Central memory CD4-positive, alpha-beta T cell (primary cell): ENCODE data around the gene ZNF581.

ENCODE experiments used
- DNase-seq: peaks from one replicate; pipeline ENCODE4 v3.0.0; 2022

ZNF581 gene

GRCh38 chr19:55611983-55612645 lies 31.3 kb upstream of the ZNF581 start:
- DNase-seq = no peak

- DNase-seq = no peak
Observed at GRCh38 chr19:55613396-55613795, 30.1 kb upstream of the ZNF581 start.

- no peak for DNase-seq
Observed at GRCh38 chr19:55613930-55614710, 29.3 kb upstream of the ZNF581 start.

GRCh38 chr19:55614711-55615542 lies 28.5 kb upstream of the ZNF581 start:
- DNase-seq = no peak

DNA sequence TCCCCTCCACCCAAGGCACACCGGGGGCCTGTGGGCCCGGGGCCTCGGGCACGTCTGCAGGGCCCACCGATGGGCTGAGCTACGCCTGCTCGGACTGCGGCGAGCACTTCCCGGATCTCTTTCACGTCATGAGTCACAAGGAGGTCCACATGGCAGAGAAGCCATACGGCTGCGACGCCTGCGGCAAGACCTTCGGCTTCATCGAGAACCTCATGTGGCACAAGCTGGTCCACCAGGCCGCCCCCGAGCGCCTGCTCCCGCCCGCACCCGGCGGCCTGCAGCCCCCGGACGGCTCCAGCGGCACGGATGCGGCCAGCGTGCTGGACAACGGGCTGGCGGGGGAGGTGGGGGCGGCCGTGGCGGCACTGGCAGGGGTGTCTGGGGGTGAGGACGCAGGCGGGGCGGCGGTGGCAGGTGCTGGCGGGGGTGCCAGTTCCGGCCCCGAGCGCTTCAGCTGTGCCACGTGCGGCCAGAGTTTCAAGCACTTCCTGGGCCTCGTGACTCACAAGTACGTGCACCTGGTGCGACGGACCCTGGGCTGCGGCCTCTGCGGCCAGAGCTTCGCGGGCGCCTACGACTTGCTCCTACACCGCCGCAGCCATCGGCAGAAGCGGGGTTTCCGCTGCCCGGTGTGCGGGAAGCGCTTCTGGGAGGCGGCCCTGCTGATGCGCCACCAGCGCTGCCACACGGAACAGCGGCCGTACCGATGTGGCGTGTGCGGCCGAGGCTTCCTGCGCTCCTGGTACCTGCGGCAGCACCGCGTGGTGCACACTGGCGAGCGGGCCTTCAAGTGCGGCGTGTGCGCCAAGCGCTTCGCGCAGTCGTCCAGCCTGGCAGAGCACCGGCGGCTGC lies 27.7 kb upstream of the ZNF581 start:
- DNase-seq = no peak

DNA sequence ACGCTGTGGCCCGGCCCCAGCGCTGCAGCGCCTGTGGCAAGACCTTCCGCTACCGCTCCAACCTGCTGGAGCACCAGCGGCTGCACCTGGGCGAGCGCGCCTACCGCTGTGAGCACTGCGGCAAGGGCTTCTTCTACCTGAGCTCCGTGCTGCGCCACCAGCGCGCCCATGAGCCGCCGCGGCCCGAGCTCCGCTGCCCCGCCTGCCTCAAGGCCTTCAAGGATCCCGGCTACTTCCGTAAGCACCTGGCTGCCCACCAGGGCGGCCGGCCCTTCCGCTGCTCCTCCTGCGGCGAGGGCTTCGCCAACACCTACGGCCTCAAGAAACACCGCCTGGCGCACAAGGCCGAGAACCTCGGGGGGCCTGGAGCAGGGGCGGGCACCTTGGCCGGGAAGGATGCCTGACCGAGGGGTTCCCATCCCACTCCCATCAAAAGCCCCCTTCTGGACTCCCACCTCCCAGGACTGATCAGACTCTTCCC lies 27.0 kb upstream of the ZNF581 start:
- DNase-seq = no peak

DNA sequence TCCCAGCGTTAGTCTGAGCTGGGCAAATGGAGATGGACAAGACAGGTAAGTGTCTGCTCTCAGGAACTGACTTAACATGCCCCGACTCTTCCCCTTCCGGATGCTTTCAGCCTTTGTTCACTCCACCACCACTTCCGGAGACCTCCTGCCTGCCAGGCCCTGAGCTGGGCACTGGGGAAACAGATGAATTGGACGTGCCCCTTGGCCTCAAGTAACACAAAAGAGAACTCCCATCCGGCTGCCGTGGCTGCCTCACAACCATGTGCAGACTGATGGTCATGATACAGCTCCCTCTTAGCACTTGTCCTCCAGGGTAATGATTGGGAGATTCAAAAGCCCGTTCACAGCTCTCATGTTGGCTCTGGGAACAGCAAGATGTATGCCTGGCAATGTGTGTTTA lies 26.0 kb upstream of the ZNF581 start:
- DNase-seq = no peak

GRCh38 chr19:55618426-55618825 lies 25.0 kb upstream of the ZNF581 start:
- DNase-seq = no peak

DNA sequence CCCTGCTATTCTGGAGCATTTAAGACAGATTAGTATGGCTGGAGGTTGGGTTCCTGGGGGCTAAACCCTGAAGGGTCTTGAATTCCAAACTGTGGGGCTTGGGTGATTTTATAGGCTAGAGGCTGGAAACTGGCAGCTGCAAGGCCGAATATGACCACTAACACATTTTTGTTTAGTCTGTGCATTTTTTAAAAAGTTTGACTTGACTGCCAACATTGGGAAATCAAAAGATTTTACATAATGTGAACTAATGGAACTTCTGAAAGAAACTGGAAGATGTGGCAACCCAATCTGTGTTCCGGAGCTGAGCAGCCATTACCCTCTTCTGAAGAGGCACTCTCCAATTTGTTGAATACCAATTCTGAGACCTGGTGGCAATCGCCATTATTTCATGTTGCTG lies 24.2 kb upstream of the ZNF581 start:
- no peak for DNase-seq

GRCh38 chr19:55620410-55621204 lies 22.8 kb upstream of the ZNF581 start:
- no peak for DNase-seq

- DNase-seq = no peak
Observed at GRCh38 chr19:55621205-55621672, 22.2 kb upstream of the ZNF581 start.

GRCh38 chr19:55621673-55622231 lies 21.7 kb upstream of the ZNF581 start:
- DNase-seq = no peak

- DNase-seq = no peak
Observed at GRCh38 chr19:55622242-55622969, 21.0 kb upstream of the ZNF581 start.

- DNase-seq = no peak
Observed at GRCh38 chr19:55623130-55623529, 20.3 kb upstream of the ZNF581 start.

DNA sequence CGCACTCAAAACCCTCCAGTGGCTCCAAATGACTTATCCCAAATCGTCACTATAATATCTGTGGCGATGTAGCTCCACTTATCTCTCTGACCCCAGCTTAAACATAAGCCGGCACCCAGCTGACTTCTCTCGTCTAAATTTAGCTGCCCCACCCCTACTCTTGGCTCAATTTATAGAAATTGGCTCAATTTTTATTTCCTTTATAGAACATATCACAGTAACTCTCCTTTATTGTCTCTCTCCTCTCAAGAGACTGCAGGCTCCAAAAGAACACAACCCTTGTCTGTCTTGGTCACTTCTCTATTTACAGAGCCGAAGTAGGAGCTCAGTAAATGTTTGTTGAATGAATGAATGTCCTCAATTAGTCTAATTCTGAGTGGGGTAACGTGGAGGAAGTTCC lies 19.9 kb upstream of the ZNF581 start:
- DNase-seq = no peak

GRCh38 chr19:55624109-55625003 lies 19.1 kb upstream of the ZNF581 start, which contains the start of gene ZNF784:
Gene ZNF784, minus strand, starts transcription at chr19:55624566. Its CDS starts 5 bp downstream, at chr19:55624561.
- DNase-seq = peak; percentile 92

GRCh38 chr19:55625004-55625326 lies 18.5 kb upstream of the ZNF581 start:
- DNase-seq = no peak

GRCh38 chr19:55626350-55626749 lies 17.1 kb upstream of the ZNF581 start:
- DNase-seq = peak; percentile 91

GRCh38 chr19:55632463-55632834 lies 11.0 kb upstream of the ZNF581 start:
- DNase-seq = peak; percentile 86
